Dedifferentiated amniotic fluid mesenchymal stem cell (primary cell): ENCODE results near the gene MAZ.

Experiments
- DNase-seq: peaks from one replicate; pipeline ENCODE4 v3.0.0-alpha.2; 2016; ENCODE audit errors: extremely low spot score

Gene MAZ

GRCh38 chr16:29809850-29810698 lies 3.7 kb downstream of the MAZ start:
- no peak for DNase-seq

- no peak for DNase-seq
These were observed 4.4 kb downstream of the MAZ start for GRCh38 chr16:29810699-29811169.

DNA sequence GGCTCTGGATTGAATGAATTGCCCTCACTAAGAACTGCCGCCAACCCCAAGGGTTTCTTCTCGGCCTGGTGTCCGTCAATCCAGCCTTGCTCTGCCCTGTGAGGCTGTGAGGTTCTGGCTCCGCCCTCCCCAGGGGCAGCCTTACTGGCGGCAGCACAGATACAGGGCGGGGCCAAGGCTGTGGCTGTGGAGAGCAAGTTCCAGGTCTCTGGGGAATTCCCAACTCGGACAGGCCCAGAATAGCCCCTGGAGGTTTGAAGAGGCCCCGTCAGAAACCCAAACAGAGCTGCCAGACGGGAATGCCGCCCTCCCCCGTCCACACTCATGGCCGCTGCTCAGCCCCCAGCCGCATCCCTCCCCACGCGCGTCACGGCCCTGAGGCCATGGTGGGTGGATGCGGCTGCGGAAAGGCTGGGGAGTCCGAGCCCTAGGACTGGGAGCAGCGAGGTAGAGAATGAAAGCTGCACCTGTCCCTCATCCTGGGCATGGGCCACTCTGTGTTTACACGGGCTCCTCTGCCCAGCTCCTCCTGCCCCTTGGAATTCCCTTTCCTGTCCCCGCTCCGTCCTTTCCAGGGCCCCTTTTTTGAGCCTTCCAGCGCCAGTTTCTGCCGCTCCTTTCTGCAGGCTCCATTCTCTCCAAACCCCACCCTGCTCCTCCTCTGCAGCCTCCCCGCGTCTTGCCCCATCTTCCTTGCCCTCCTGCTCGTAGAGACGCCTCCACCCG lies 5.0 kb downstream of the MAZ start:
- DNase-seq, result peak; percentile 96

GRCh38 chr16:29811896-29812665 lies 5.8 kb downstream of the MAZ start, which contains the start of gene PRRT2:
PRRT2 (plus strand) TSS chr16:29812193; CDS start chr16:29813055, 862 bp downstream.
- no peak for DNase-seq

DNA sequence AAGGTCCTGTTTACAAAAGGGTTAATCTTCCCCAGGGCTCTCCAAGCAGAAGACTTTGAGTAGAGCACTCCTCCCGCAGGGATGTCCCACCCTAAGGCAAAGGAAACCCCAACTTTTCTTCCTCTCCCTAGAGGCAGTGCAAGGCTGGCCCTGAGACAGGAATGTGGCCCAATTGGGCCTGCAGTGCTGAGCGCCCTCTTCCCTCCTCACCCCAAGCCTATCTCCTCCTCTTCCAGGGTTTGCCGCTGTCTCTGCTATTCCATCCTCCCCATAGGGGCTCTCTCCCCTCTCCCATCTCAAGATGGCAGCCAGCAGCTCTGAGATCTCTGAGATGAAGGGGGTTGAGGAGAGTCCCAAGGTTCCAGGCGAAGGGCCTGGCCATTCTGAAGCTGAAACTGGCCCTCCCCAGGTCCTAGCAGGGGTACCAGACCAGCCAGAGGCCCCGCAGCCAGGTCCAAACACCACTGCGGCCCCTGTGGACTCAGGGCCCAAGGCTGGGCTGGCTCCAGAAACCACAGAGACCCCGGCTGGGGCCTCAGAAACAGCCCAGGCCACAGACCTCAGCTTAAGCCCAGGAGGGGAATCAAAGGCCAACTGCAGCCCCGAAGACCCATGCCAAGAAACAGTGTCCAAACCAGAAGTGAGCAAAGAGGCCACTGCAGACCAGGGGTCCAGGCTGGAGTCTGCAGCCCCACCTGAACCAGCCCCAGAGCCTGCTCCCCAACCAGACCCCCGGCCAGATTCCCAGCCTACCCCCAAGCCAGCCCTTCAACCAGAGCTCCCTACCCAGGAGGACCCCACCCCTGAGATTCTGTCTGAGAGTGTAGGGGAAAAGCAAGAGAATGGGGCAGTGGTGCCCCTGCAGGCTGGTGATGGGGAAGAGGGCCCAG lies 6.7 kb downstream of the MAZ start:
- no peak for DNase-seq

DNA sequence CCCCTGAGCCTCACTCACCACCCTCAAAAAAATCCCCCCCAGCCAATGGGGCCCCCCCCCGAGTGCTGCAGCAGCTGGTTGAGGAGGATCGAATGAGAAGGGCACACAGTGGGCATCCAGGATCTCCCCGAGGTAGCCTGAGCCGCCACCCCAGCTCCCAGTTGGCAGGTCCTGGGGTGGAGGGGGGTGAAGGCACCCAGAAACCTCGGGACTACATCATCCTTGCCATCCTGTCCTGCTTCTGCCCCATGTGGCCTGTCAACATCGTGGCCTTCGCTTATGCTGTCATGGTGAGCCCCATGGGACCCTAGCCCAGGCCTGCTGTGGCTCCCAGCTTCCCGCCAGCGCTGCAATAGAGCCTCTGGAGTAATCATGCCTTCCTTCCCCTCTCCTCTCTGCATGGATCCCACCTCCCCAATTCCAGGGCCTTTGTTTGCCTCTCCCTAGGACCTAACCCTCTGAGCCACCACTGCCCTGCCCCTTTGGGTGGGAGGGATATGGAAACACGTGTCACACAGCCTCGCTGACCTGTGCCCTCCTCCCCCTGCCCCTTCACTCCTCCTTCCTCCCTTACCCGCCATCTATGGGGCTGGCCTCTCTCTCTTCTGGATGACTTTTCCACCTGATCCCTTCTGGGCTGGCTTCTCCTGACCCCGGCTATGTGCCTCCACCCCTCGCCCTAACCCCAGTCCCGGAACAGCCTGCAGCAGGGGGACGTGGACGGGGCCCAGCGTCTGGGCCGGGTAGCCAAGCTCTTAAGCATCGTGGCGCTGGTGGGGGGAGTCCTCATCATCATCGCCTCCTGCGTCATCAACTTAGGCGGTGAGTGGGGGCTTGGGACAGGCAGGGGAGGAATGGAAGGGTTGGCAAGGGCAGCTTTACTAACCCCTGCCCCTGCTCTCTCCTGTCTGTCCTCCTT lies 7.6 kb downstream of the MAZ start:
- no peak for DNase-seq

GRCh38 chr16:29814592-29814991 lies 8.3 kb downstream of the MAZ start:
- no peak for DNase-seq

GRCh38 chr16:29815032-29815721 lies 8.8 kb downstream of the MAZ start:
- no peak for DNase-seq

DNA sequence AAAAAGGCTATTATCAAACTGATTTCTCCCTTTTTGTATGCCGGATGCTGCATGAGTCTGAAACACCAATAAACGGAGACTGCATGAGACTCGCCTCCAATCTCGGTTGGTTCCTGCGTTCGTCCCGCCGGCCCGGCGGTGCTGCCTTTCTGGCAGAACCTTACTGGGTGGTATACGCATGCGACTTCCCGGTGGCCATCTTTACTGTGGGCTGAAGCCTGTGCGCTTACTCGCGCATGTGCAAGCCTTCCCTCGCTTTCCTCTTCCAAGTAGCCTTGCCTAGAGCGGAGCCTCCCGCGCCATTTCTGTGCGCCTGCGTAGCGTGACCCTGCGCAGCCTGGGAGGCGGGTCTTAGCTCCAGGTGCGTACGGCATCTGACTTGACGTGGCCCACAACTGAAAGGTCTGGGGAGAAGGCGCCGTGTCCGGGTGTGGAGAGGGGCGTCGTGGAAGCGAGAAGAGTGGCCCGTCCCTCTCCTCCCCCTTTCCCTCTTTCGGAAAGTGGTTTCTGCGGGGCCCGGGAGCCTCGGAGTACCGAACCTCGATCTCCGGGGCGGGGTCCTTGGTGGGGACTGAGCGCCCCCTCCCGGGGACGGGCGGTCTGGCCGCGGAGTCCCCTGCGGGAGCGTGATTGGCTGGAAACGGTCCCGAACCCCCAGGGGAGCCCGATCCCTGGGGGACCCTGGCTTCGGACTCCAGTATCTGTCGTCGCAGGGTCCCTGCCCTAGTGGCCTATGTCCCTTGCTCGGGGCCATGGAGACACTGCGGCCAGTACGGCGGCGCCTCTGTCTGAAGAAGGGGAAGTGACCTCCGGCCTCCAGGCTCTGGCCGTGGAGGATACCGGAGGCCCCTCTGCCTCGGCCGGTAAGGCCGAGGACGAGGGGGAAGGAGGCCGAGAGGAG lies 9.7 kb downstream of the MAZ start, which contains the start of gene PAGR1:
Gene PAGR1 (plus strand): TSS at position 360 of the 901 bp plus-strand sequence. CDS start 374 bp downstream, at position 734.
- peak; percentile 99 for DNase-seq

DNA sequence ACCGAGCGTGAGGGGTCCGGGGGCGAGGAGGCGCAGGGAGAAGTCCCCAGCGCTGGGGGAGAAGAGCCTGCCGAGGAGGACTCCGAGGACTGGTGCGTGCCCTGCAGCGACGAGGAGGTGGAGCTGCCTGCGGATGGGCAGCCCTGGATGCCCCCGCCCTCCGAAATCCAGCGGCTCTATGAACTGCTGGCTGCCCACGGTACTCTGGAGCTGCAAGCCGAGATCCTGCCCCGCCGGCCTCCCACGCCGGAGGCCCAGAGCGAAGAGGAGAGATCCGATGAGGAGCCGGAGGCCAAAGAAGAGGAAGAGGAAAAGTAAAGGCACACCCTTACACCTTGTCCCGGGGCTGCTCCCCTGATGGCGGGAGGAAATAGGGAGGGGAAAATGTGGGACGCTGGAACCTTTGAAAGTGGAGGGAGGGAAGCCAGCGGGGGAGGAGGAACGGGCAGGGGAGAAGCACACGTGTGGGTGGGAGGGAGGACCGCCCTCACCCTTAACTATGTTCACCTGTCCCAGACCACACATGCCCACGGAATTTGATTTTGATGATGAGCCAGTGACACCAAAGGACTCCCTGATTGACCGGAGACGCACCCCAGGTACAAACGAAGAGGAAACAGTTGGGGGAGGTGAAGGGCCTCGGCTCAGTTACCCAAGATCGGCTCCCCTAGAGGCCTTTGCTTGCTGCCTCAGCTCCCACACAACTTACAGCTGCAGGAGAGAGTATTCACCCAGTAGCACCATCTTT lies 10.5 kb downstream of the MAZ start:
- peak; percentile 49 for DNase-seq

DNA sequence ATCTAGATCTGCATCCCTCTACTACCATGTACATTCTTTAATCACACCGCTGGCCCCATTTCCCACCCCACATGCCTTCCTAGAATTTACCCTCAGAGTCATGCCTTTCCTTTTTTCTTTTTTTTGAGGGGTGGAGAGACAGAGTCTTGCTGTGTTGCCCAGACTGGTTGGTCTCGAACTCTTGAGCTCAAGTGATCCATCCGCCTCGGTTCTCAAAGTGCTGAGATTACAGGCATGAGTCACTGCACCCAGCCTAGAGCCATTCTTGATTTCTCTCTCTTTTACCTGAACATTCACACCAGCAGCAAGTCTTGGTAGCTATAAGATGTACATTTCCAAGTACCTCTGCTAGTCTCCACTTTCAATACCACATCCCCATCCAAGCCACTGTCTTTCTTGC lies 11.8 kb downstream of the MAZ start:
- DNase-seq, result no peak

- DNase-seq, result no peak
These were observed 13.2 kb downstream of the MAZ start for GRCh38 chr16:29819506-29819905.

- DNase-seq, result peak; percentile 55
These were observed 14.0 kb downstream of the MAZ start, which contains the start of gene MVP for GRCh38 chr16:29820271-29820701. MVP (plus strand) TSS chr16:29820462; CDS start chr16:29830550, 10,088 bp downstream.

DNA sequence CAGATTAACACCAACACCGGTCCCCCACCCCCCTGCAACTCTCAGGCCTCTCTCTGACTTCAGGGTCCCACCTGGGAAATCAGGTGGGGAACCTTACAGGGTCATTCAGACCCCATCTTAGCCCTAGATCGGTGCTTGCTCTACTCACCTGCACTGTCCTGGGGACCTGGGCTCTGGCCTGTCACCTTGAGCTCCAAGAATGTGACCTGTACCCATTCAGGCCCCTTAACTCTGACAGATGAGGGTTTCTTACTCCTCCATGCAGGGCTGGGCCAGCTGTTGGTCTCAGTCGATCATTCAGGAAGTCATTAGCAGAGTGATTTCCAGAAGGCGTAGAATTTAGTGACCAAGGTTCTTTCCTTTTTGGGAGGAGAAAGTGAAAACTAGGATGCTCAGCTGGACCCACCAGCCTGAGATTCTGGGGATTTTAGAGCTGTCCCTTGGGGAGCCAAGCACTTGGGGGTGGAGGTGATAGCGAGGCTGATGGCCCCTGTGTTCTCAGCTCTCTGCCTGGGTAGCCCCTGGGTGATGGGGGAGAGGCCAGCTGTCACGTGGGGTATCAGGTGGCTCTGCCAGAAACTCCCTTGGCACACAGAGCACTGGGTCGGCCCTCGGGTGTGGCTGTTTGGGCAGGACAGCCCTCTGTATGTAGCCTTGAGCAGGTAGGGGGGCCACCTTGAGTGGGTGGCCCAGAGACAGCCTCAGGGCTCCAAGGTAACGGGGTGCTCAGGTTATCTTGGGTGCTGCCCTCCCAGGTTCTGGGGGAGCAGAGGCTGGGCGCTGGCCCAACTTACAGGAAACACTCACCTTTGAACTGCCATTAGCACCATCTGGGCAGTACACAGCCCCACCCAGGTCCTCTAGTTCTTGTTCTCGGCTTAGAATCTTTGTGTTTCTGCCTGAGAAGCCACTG lies 14.7 kb downstream of the MAZ start:
- no peak for DNase-seq

- DNase-seq, result peak; percentile 66
These were observed 15.3 kb downstream of the MAZ start for GRCh38 chr16:29821643-29822115.

DNA sequence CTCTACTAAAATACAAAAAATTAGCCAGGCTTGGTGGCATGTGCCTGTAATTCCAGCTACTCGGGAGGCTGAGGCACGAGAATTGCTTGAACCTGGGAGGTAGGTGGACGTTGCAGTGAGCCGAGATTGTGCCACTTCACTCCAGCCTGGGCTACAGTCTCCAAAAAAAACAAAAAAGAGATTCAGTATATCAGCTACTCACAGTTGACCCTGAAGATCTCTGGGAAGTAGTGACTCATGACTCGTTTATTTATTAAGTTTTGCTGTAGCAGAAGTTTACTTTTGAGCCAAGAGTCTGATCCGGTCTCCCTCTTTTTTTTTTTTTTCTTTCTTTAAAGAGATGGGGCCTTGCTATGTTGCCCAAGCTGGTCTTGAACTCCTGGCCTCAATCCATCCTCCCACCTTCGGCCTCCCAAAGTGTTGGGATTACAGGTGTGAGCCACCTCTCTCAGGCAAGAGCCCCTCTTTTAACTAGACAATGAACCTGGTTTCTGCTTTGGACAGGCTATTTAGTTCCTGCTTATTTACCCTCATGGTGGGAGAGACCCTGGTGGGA lies 18.3 kb downstream of the MAZ start:
- peak; percentile 36 for DNase-seq
